ENCODE results near the gene AKAP12.

The AKAP12 gene

DNA sequence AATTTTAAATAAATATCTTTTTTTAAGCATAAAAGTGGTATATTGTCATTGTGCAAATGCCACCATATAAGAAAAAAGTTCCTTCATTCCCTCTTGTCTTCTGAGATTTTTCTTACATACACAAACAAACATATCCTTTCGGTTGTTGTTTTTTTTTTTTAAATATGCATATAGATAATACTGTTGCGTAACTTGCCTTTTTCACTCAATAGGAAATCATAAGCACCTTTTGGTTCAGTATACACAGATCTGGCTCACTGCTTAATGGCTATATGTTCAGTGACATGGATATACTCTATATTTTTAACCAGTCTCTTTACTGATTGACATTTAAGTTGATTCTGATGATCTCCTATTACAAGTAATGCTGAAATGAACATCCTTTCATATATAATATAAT is 40.1 kb downstream of the AKAP12 start:
- TF ChIP-seq, protein P1, sequence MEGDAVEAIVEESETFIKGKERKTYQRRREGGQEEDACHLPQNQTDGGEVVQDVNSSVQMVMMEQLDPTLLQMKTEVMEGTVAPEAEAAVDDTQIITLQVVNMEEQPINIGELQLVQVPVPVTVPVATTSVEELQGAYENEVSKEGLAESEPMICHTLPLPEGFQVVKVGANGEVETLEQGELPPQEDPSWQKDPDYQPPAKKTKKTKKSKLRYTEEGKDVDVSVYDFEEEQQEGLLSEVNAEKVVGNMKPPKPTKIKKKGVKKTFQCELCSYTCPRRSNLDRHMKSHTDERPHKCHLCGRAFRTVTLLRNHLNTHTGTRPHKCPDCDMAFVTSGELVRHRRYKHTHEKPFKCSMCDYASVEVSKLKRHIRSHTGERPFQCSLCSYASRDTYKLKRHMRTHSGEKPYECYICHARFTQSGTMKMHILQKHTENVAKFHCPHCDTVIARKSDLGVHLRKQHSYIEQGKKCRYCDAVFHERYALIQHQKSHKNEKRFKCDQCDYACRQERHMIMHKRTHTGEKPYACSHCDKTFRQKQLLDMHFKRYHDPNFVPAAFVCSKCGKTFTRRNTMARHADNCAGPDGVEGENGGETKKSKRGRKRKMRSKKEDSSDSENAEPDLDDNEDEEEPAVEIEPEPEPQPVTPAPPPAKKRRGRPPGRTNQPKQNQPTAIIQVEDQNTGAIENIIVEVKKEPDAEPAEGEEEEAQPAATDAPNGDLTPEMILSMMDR (IDR thresholded peaks at IDR 0.05; ENCODE audit: insufficient read depth, low read length, missing control alignments), result no peak
- no peak overlapping the region for H3K4me3 ChIP-seq (ENCODE audit: low read depth, low read length)
- CTCF ChIA-PET, result no interaction called here
- DNase-seq (ENCODE audit: low read depth, low spot score), result no peak
- POLR2A ChIA-PET, result no interaction called here

DNA sequence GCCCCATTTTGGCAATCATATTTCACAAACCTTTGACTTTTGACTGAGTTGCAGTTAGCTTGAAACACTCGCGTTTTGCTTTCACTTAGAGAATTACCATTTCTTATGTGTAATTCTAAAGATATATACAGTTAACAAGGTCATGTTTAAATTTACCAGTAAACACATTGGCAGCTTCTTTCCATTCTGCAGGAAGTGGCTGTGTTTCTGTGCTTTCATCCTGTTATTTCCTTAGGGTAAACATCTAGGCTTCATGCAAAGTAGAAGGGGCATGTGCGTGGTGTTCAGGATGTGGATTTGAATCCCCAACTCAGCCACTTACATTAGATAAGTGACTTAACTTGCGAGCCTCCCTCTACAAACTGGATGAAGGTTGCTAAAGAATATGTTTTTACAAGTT is 41.1 kb downstream of the AKAP12 start:
- ChIA-PET POLR2A (no interaction called here), CTCF (no interaction called here)
- H3K4me3 ChIP-seq (ENCODE audit: low read depth, low read length), result no peak overlapping the region
- TF ChIP-seq, protein P1 (IDR thresholded peaks at IDR 0.05; ENCODE audit: insufficient read depth, low read length, missing control alignments), result no peak
- no peak for DNase-seq (ENCODE audit: low read depth, low spot score)

DNA sequence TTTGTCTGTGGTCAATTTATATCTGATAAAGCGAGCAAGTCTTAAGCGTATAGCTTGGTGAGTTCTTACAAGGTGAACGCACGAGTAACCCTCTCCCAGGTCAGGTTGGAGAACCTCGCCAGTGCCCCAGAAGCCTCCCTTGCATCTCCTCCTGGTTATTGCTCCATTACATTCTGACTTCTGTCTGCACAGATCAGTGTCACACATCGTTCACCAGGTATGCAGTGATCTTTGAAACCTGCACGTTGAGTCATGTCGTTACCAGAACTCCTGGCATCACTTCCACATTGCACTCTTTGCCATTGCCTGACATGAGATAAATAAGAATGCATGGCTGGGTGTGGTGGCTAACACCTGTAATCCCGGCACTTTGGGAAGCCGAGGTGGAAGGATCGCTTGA is 44.2 kb downstream of the AKAP12 start:
- DNase-seq (ENCODE audit: low read depth, low spot score), result no peak
- ChIA-PET POLR2A (no interaction called here), CTCF (interaction anchor here (1.1 to 1.3 kb wide), 2 partner anchors 41 to 270 kb away, joined by 4 to 5 read pairs; no protein-coding TSS in a partner anchor)
- no peak overlapping the region for H3K4me3 ChIP-seq (ENCODE audit: low read depth, low read length)
- TF ChIP-seq, protein P1 (IDR thresholded peaks at IDR 0.05; ENCODE audit: insufficient read depth, low read length, missing control alignments), result no peak

DNA sequence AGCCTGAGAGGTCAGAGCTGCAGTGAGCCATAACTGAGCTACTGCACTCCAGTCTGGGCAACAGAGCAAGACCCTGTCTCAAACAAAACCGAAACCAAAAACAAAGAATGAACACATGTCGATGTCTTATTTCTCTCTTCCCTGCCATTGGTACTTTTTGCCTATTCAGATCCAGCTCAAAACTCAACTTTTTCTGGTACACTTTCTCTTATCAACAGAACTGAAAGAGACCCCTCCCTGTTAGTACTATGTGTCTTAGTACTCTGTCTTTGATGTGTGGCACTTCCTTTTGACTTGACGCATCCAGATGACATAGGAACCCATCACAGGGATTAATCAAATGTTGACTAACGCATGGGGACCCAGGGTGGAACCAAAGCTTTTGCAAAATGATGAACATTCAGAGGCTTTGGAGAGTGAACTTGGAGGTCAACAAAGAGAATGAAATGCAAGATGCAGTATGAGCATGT is 44.8 kb downstream of the AKAP12 start:
- CTCF ChIA-PET, result interaction anchor here (1.1 to 1.3 kb wide), 2 partner anchors 40 to 270 kb away, joined by 4 to 5 read pairs; no protein-coding TSS in a partner anchor
- TF ChIP-seq, protein P1 (IDR thresholded peaks at IDR 0.05; ENCODE audit: insufficient read depth, low read length, missing control alignments), result no peak
- no peak overlapping the region; the same call in 1 of the 2 replicates for H3K4me3 ChIP-seq (ENCODE audit: low read depth, low read length)
- POLR2A ChIA-PET, result no interaction called here
- no peak for DNase-seq (ENCODE audit: low read depth, low spot score)

DNA sequence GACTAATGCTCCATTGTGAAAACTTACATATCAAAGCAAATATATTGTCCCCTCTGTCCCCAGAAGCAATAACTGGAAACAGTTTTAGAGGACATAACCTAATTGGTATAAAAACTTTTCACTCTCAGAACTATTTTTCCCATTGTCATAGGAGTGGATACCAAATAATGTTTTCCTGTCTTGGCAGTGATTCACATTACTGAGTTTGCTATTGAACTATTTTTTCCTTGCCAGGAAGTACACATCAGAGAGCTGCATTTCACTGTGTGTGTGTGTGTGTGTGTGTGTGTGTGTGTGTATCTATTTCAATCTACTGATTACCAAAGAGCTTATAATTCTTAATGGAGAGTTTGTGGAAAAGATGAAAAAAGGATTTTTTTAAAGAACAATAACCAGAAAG is 45.4 kb downstream of the AKAP12 start:
- DNase-seq (ENCODE audit: low read depth, low spot score), result peak; percentile 49
- POLR2A ChIA-PET, result no interaction called here
- no peak overlapping the region for H3K4me3 ChIP-seq (ENCODE audit: low read depth, low read length)
- TF ChIP-seq, protein P1 (IDR thresholded peaks at IDR 0.05; ENCODE audit: insufficient read depth, low read length, missing control alignments), result no peak
- CTCF ChIA-PET, result interaction anchor here (1.1 kb wide), 1 partner anchor 271 kb away, joined by 4 read pairs; no protein-coding TSS in a partner anchor

DNA sequence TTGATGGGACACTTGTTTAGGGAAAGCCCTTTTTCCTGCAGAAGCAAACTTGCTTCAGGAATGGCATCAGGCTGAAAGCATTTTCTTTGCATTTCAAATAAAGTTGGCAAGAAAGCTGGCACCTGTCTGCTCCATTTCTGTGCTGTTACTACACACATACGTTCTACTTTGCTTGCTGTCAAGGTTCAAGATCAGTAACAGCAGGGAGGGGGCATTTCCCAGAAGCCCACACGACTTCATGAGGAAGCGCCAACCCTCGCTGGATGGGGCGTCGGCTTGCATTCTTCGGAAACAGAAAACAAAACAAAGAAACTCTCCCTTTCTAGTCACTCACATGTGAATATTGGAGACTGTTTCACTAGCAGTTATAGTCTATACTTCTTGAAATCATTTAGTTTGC is 46.4 kb downstream of the AKAP12 start:
- no peak overlapping the region for H3K4me3 ChIP-seq (ENCODE audit: low read depth, low read length)
- CTCF ChIA-PET, result no interaction called here
- POLR2A ChIA-PET, result no interaction called here

More for the DNA sequence above, 46.4 kb downstream of the AKAP12 start:
- TF ChIP-seq, protein P1 (IDR thresholded peaks at IDR 0.05; ENCODE audit: insufficient read depth, low read length, missing control alignments), result no peak
- DNase-seq (ENCODE audit: low read depth, low spot score), result no peak

Data from AG04449 (cell line).